Fibroblast of the aortic adventitia (primary cell): Measurements from ENCODE around the gene TREX2. TPM values are rescaled to one million over a fixed set of nuclear protein-coding genes. Genes with fewer than 3 reads are reported as not detected.

Source experiments
- DNase-seq: peaks from one replicate; pipeline ENCODE4 v3.0.0-alpha.2; 2010; ENCODE audit warnings: low read depth
- H3K4me3 ChIP-seq: 2 replicates; pipeline ENCODE4 v1.5.1; 2011; ENCODE audit warnings: low read depth, mild to moderate bottlenecking, control low read depth, low read length, moderate library complexity
- total RNA-seq: library from RNA; depleted of rRNA; stranded (reverse); fragments of >200 nt; gene quantifications from 2 replicates; pipeline ENCODE4 v1.2.3, GENCODE V29; 2012; ENCODE audit warnings: low replicate concordance
- TF ChIP-seq, protein P1 (sequence below): IDR thresholded peaks from 2 replicates; pipeline ENCODE4 v1.5.1; 2011; ENCODE audit warnings: mild to moderate bottlenecking, low read length, control low read depth, inconsistent platforms; ENCODE audit not compliant: insufficient read depth

TREX2 gene
- total RNA-seq, 1 donor, result 1.3 TPM

DNA sequence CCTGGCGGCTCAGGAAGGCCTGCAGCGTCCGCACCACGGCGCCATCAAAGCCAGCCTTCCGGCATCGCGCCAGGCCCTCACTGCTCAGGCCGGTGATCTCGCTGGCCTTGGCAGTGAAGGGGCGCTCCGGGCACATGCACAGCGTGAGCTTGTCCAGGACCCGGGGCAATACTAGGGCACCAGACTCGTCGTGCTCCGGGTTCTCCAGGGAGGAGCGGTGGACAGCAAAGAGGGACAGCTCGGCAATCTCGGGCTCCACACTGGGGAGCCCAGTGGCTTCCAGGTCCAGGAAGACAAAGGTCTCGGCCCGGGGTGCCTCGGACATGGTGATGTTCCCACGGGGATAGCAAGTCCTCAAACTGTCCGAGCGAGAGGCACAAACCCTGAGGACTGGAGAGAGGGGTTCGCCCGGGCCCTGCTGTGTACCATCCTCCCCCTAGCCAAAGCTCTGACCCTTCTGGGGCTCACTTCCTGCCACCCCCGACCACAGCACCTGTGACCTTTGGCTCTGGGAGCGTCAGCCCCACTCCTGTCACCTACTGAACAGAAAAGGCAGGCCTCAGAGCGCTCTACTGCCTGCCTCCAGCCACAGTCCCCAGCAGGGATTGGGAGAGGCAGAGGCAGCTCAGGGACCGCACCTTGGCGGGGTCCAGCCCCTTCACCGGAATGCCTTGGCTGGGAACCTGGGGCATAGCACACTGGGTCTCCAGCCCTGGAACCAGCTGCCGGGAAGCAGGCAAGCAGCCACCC is 575 bp downstream of the TREX2 start:
- TF ChIP-seq, protein P1, sequence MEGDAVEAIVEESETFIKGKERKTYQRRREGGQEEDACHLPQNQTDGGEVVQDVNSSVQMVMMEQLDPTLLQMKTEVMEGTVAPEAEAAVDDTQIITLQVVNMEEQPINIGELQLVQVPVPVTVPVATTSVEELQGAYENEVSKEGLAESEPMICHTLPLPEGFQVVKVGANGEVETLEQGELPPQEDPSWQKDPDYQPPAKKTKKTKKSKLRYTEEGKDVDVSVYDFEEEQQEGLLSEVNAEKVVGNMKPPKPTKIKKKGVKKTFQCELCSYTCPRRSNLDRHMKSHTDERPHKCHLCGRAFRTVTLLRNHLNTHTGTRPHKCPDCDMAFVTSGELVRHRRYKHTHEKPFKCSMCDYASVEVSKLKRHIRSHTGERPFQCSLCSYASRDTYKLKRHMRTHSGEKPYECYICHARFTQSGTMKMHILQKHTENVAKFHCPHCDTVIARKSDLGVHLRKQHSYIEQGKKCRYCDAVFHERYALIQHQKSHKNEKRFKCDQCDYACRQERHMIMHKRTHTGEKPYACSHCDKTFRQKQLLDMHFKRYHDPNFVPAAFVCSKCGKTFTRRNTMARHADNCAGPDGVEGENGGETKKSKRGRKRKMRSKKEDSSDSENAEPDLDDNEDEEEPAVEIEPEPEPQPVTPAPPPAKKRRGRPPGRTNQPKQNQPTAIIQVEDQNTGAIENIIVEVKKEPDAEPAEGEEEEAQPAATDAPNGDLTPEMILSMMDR, result no peak
- H3K4me3 ChIP-seq, result no peak overlapping the region
- no peak for DNase-seq

DNA sequence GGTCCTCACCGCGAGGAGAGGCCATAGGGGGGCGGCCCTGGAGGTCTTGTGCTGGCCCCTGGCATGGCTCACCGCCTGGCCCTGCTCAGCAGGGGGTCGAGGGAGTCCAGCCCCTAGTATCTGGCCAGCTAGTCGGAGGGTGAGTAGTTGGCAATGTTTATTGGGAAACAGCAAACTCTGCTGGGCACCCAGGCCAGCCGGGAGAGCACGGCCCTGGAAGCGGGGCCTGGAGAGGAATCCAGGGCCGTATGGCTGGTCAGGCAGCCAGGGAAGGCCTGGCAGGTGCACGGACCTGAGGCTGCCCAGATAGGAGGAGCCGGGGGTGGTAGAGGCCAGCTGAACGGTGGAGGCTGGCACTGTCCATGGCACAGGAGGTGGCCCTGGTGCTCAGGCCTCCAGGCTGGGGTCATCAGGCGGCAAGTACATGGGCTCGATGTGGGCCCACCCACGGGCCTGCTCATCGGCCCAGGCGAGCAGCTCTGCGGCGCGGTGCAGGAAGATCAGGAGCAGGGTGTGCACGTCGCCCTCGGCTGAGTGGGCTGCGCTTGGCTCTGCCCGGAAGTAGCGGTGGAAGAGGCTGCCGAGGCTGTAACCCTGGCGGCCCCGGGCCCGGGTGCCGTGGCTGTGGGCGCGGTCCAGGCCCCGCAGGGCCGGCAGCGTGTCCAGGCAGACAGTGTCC is 1.4 kb downstream of the TREX2 start:
- no peak overlapping the region for H3K4me3 ChIP-seq
- TF ChIP-seq, protein P1, result no peak
- no peak for DNase-seq

DNA sequence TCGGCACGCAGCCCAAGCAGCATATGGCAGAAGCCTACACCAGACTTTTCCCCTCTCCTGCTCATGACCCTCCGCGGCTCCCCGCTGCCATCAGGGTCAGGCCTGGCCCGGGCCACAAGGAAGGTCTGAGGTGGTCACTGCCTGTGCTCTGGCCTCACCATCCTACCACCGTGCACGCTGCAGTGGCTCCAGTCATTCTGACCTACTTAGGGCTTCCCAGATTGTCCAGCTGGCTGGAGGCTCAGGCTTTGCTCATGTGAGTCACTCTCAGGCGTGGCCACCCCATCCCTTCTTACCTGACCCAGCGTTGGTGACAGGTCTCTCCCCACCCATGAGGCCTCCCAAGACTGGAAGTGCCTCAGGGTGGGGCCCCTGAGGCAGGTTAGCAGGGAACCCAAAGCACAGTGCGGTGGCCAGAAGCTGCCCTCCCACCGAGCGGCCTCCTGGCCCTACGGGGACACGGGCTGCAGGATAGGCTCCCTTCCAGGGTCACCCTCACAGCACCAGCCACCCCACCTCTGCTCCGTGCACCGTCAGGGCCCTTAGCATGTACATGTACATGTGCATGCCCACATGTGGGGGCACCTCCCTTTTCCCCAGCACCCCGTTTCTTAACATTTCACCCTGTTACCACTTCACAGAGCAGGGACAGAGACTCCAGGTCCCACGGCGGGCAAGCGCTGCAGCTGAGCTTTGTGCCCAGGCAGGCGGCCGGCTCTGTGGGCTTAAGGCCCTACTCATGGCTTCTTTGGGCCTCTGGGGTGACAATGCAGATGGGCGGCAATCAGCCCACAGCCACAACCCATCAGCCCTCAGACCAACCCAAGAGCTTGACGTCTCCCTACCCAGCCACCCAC is 2.2 kb downstream of the TREX2 start:
- TF ChIP-seq, protein P1, result no peak
- no peak overlapping the region for H3K4me3 ChIP-seq

DNA sequence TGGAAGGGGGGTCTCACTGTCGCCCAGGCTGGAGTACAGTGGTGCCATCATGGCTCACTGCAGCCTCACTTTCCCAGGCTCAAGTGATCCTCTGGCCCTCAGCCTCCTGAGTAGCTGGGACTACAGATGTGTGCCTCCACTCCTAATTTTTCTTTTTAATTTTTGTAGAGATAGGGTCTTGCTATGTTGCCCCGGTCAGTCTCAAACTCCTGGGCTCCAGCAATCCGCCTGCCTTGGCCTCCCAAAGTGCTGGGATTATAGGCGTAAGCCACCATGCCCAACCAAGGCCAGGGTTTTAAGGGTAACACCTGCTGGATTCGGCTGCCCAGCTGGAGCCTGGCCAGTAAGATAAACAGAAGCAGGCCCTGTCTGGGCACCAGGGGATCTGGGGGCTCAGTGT is 3.4 kb downstream of the TREX2 start:
- TF ChIP-seq, protein P1, result no peak
- no peak for DNase-seq
- no peak overlapping the region for H3K4me3 ChIP-seq

More for the DNA sequence above, 2.2 kb downstream of the TREX2 start:
- DNase-seq, result no peak

DNA sequence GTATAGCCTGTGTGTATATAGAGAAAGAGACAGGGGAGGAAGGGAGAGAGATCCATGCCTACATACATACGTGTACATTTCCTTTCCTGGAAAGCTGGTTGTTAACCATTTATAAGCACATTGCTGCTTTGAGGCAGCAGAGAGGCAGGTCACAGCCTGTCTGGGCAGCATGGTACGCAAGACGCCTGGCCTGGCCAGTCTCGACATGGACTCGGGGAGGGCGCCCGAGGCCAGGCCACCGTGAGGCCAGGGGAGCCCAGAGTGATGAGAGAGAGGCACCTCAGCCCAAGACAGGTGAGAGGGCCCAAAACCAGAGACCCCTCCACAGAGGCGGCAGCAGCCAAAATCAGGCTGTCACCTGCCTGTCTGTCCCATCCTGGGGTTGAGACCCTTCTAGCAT is 3.9 kb downstream of the TREX2 start:
- no peak overlapping the region for H3K4me3 ChIP-seq
- TF ChIP-seq, protein P1, result no peak
- DNase-seq, result no peak

DNA sequence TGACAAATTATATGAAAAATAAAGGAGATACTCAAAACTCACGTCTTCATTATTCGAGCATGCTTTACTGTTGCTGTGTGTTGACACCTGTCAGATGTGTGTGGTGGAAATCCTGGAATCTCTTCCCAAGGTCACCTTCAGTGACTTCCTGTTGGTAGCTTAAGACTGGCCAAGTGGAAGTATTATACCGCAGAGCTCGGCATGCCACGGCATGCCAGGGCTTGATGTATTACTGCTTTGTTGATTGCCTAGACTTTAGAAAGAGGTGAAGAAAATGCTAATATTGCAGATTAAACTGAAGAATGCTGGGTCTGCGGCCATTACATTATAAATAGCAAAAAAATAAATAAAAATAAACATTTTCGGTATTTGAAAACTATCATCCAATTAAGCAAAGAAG is 4.6 kb downstream of the TREX2 start:
- TF ChIP-seq, protein P1, result no peak

More for the DNA sequence above, 4.6 kb downstream of the TREX2 start:
- no peak overlapping the region for H3K4me3 ChIP-seq
- DNase-seq, result no peak
